ENCODE measurements around the gene ARHGAP11B.
"Not testable (repeated sequence)": the region's sequence is repeated elsewhere in the genome, so short reads cannot be mapped to it uniquely, and the experiment has no call there.

- TF ChIP-seq CTCF (IDR thresholded peaks at IDR 0.05; ENCODE audit: poor library complexity, severe bottlenecking); EZH2 (IDR thresholded peaks at IDR 0.05; ENCODE audit: borderline replicate concordance, insufficient read depth, low read length, poor library complexity, severe bottlenecking); EP300 (conservative IDR thresholded peaks at IDR 0.05; ENCODE audit: poor library complexity, severe bottlenecking); REST (IDR thresholded peaks at IDR 0.05; ENCODE audit: borderline replicate concordance); RAD21 (conservative IDR thresholded peaks at IDR 0.05); POLR2AphosphoS5 (IDR thresholded peaks at IDR 0.05); MXI1 (conservative IDR thresholded peaks at IDR 0.05; ENCODE audit: poor library complexity, severe bottlenecking); TAF1 (IDR thresholded peaks at IDR 0.05; ENCODE audit: low read depth): not testable (repeated sequence)
These were observed 704 bp downstream of the ARHGAP11B start for GRCh38 chr15:30626632-30627031.

Measured in neural cell (in vitro differentiated cells).